ENCODE measurements around the gene TBX2. TPM values are rescaled to one million over a fixed set of nuclear protein-coding genes. Genes with fewer than 3 reads are reported as not detected.

The TBX2 gene
- total and polyA plus RNA-seq, 2 of the 13 experiments (the other 11 are each of a cell fraction or from before 2014, with no cell fraction given), result 2.8 to 15.3 TPM

- TF ChIP-seq ZBED4 (CRISPR knock-in tag; IDR thresholded peaks at IDR 0.05; ENCODE audit: borderline replicate concordance) (peak; percentile 30; the same call in 1 of the 2 replicates), ZNF589 (CRISPR knock-in tag; conservative IDR thresholded peaks at IDR 0.05) (no peak), ZNF7 (CRISPR knock-in tag; IDR thresholded peaks at IDR 0.05) (no peak), CSRNP2 (CRISPR knock-in tag; conservative IDR thresholded peaks at IDR 0.05; ENCODE audit: low read depth) (no peak), AHDC1 (CRISPR knock-in tag; IDR thresholded peaks at IDR 0.05; ENCODE audit: borderline replicate concordance) (peak; percentile 63; the same call in 1 of the 2 replicates), DDIT3 (CRISPR knock-in tag; IDR thresholded peaks at IDR 0.05) (no peak), ZNF704 (CRISPR knock-in tag; IDR thresholded peaks at IDR 0.05; ENCODE audit: borderline replicate concordance) (no peak), ZNF556 (CRISPR knock-in tag; IDR thresholded peaks at IDR 0.05; ENCODE audit: borderline replicate concordance) (no peak), THAP8 (CRISPR knock-in tag; IDR thresholded peaks at IDR 0.05; ENCODE audit: borderline replicate concordance) (no peak), ZNF883 (CRISPR knock-in tag; IDR thresholded peaks at IDR 0.05; ENCODE audit: not compliant biosample characterization) (no peak), ZNF737 (CRISPR knock-in tag; IDR thresholded peaks at IDR 0.05; ENCODE audit: borderline replicate concordance) (no peak), RFXANK (CRISPR knock-in tag; IDR thresholded peaks at IDR 0.05) (no peak), SNAPC2 (CRISPR knock-in tag; IDR thresholded peaks at IDR 0.05) (no peak), HOXA5 (CRISPR knock-in tag; IDR thresholded peaks at IDR 0.05) (0 out of 2 replicates have a peak, but pooled peaks have one; percentile 88)
Measured at GRCh38 chr17:61416540-61417363, 17.1 kb downstream of the TBX2 start (continued).
